Esophagus muscularis mucosa (tissue), 4 donors: ENCODE measurements around the gene MICAL3. TPM values are rescaled to one million over a fixed set of nuclear protein-coding genes. Genes with fewer than 3 reads are reported as not detected.

Experiments used
- DNase-seq: peaks from one replicate; pipeline ENCODE4 v3.0.0-alpha.2; 2017; ENCODE audit errors: extremely low spot score
- H3K27ac ChIP-seq, 4 donors: fragments of 200-600 bp; sonication (generic); replicated peaks in 1 of 4; 1 replicate in 3 of 4; 2 replicates in 1 of 4; pipeline ENCODE4 v1.5.1; 2016 to 2019; ENCODE audit warnings: mild to moderate bottlenecking in 1 of 4
- H3K27me3 ChIP-seq, 4 donors: fragments of 200-600 bp; sonication (generic); one replicate each; pipeline versions ENCODE4 v1.5.1 to v1.6.0; 2016 to 2019
- H3K36me3 ChIP-seq, 4 donors: fragments of 200-600 bp; sonication (generic); one replicate each; pipeline ENCODE4 v1.5.1; 2016 to 2019
- H3K4me1 ChIP-seq, 4 donors: fragments of 200-600 bp; sonication (generic); one replicate each; pipeline ENCODE4 v1.5.1; 2016 to 2019
- H3K4me3 ChIP-seq, 4 donors: fragments of 200-600 bp; sonication (generic); 1 replicate in 2 of 4; 2 replicates in 2 of 4; pipeline ENCODE4 v1.5.1; 2016 to 2019; ENCODE audit warnings: mild to moderate bottlenecking in 4 of 4, moderate library complexity in 1 of 4
- H3K9me3 ChIP-seq, 4 donors: fragments of 200-600 bp; sonication (generic); 1 replicate in 3 of 4; 2 replicates in 1 of 4; pipeline ENCODE4 v1.5.1; 2016 to 2019
- EP300 ChIP-seq: sonication (generic); formaldehyde crosslinking; IDR thresholded peaks from one replicate; pipeline ENCODE4 v1.6.1; 2017; ENCODE audit warnings: antibody characterized with exemption
- POLR2A ChIP-seq: fragments of 450-650 bp; IDR thresholded peaks from one replicate; pipeline ENCODE4 v1.6.1; 2017; ENCODE audit warnings: antibody characterized with exemption, moderate library complexity, mild to moderate bottlenecking, low read depth
- POLR2AphosphoS5 ChIP-seq, 2 donors: sonication (generic); formaldehyde crosslinking; IDR thresholded peaks; one replicate each; pipeline ENCODE4 v1.6.1; 2017; ENCODE audit warnings: antibody characterized with exemption in 2 of 2
- WGBS: methylation state at CpG from one replicate; pipeline ENCODE4 v1.1.5; 2018; 5-methylcytosine and 5-hydroxymethylcytosine counted together
- intact Hi-C: fragments of 100-400 bp; cut with DNase I; formaldehyde crosslinking; loops from one replicate; pipeline ENCODE4 v1.15.1; 2023
- total RNA-seq, 4 donors: library from RNA; depleted of rRNA; stranded (reverse); fragments of >200 nt; gene quantifications; one replicate each; pipeline versions ENCODE4 v1.1.0 to v1.2.1, GENCODE V29; 2016
- TF ChIP-seq, protein P1 (sequence below), 3 experiments: fragments of 200-600 bp in 2 of 3; fragments of 450-650 bp in 1 of 3; sonication (generic) in 2 of 3; IDR thresholded peaks; one replicate each; pipeline ENCODE4 v1.5.1; 2017 to 2019; ENCODE audit warnings: antibody characterized with exemption in 3 of 3, mild to moderate bottlenecking in 2 of 3, moderate library complexity in 1 of 3

Gene MICAL3
- total RNA-seq, 4 donors from 2014 or later: 35.1 to 91.8 (median 67.8) TPM

DNA sequence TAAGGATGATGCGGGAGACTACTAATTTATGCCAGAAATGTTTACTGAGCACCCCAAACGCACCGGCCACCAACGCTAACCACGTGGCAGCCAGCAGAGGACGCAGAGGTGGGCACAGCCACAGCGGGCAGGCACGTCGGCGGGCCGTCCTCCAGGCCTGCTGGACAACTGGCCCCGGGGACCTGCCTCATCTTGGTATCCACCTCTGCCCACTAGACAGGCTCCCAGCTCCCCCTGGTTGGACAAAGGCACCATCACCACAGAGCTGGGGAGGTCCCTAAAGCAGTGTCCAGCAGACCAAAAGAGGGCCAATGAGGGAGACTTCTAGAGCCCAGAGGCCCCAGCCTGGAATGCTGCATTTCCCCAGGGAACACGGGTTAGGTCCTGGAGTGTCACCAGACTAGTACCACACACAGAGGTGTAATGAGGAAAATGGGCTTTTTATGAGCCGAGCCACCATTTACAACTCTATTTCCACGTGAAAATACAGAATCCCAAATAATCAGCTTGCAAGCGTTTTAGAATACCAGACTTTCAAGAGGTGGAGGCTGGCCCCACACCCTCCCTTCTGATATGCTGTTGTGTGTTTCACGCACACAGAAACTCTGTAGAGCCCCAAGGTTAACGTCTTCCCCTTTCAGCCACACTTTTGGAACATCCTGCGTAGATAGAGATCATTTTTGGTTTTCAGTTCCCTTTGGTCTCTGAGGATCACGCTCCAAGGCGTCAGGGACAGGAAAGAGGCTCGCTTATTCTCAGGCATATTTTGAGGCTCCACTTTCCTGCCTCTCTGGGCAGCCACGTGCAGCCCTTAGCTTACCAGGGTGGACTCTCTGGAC lies 226.4 kb downstream of the MICAL3 start:
- H3K4me1 ChIP-seq: no peaks in the 10 kb centered on the region
- DNase-seq: no peak
- H3K9me3 ChIP-seq: no peaks in the 10 kb centered on the region
- WGBS: 84% methylated on average over 19 of the region's 23 CpGs
- no peak for TF ChIP-seq EP300
- TF ChIP-seq POLR2AphosphoS5 (IDR thresholded peaks at IDR 0.05): no peak
- TF ChIP-seq POLR2A: no peak
- TF ChIP-seq, protein P1, sequence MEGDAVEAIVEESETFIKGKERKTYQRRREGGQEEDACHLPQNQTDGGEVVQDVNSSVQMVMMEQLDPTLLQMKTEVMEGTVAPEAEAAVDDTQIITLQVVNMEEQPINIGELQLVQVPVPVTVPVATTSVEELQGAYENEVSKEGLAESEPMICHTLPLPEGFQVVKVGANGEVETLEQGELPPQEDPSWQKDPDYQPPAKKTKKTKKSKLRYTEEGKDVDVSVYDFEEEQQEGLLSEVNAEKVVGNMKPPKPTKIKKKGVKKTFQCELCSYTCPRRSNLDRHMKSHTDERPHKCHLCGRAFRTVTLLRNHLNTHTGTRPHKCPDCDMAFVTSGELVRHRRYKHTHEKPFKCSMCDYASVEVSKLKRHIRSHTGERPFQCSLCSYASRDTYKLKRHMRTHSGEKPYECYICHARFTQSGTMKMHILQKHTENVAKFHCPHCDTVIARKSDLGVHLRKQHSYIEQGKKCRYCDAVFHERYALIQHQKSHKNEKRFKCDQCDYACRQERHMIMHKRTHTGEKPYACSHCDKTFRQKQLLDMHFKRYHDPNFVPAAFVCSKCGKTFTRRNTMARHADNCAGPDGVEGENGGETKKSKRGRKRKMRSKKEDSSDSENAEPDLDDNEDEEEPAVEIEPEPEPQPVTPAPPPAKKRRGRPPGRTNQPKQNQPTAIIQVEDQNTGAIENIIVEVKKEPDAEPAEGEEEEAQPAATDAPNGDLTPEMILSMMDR (IDR thresholded peaks at IDR 0.05): no peak
- no peak overlapping the region for H3K27ac ChIP-seq
- intact Hi-C loops: no loop called here
- H3K4me3 ChIP-seq: no peak overlapping the region
- H3K36me3 ChIP-seq: peaks cover 5 to 57% (median 24%) of the 10 kb centered on the region in 4 donors
- no peaks in the 10 kb centered on the region for H3K27me3 ChIP-seq

DNA sequence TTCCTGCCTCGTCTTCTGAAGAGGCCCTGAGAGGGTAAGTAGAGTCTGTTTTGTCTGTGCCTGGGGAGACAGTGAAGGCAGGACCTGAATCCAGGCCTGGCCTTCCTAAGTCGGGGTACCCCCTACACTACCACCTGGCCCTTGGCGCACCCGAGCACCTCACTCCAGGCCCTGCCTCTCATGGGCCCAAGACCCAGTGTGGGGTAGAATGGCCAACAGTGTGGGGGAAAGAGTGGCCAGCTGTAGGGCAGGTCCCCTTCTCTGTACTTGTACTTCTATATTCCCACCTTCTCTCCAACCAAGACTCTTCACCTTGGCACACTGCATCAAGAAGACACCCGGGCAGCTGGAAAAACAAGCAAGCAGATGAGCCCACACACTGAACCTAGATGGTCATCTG lies 227.7 kb downstream of the MICAL3 start:
- no peak overlapping the region for H3K4me3 ChIP-seq
- WGBS: 90% methylated on average over 4 of the region's 5 CpGs
- peaks cover 5 to 61% (median 28%) of the 10 kb centered on the region in 4 donors for H3K36me3 ChIP-seq
- no peak overlapping the region for H3K27ac ChIP-seq
- no peaks in the 10 kb centered on the region for H3K27me3 ChIP-seq
- no peak for DNase-seq
- TF ChIP-seq POLR2AphosphoS5 (IDR thresholded peaks at IDR 0.05): no peak
- TF ChIP-seq, protein P1 (IDR thresholded peaks at IDR 0.05): no peak
- TF ChIP-seq POLR2A: no peak
- no peak for TF ChIP-seq EP300
- no peaks in the 10 kb centered on the region for H3K9me3 ChIP-seq
- H3K4me1 ChIP-seq: no peaks in the 10 kb centered on the region
- intact Hi-C loops: no loop called here

DNA sequence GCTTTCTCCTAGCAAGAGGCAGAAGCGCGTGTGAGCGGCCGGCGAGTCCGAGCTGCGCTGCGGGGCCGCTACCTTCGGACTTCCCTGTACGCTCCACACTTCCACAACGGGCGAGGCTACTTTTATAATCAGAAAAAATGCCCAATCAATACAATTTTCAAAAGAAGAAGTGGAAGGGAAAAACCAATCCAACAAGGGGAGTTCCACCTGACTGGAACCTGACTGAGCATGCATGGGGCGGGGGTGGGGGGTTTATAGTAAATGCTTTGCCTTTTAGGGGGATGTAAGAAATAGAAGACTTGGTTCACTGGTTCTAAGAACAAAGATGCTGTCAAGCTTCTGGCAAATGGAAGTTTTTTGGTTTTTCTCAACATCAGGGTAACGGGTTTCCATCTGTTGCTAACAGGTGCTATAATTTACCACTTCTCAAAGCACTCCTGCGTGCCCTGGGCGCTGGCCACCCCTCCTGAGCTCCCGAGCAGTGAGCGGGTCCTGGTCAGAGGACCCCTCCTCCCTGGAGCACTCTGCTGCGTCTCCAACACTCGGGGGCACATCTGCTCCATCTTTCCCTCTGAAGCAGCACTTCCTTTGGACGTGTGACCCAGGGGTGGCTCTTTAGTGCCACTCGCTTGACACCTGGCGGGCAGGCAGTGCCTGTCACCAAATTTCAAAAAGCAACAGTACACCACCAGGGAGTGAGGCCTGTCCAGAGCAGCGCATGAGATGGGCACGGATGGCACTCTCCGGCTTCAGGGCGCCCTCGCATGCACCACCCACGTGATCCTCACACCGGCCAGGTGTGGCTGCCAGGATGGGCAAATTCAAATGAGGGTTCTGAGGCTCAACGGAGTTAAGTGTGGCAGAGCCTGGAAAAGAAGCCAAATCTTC lies 228.5 kb downstream of the MICAL3 start:
- H3K36me3 ChIP-seq: peaks cover 8 to 68% (median 34%) of the 10 kb centered on the region in 4 donors
- H3K4me3 ChIP-seq: no peak overlapping the region
- H3K27me3 ChIP-seq: no peaks in the 10 kb centered on the region
- intact Hi-C loops: no loop called here
- no peaks in the 10 kb centered on the region for H3K4me1 ChIP-seq
- no peaks in the 10 kb centered on the region for H3K9me3 ChIP-seq
- no peak overlapping the region for H3K27ac ChIP-seq
- DNase-seq: no peak
- 91% methylated on average over 26 of the region's 32 CpGs for WGBS
- TF ChIP-seq EP300: no peak

GRCh38 chr22:17794726-17795542 lies 229.4 kb downstream of the MICAL3 start:
- Histone ChIP-seq H3K4me3 (no peak overlapping the region), H3K36me3 (peaks cover 17 to 78% (median 44%) of the 10 kb centered on the region in 4 donors), H3K9me3 (no peaks in the 10 kb centered on the region), H3K27ac (no peak overlapping the region), H3K27me3 (no peaks in the 10 kb centered on the region), H3K4me1 (no peaks in the 10 kb centered on the region)
- intact Hi-C loops: no loop called here
- TF ChIP-seq, protein P1 (IDR thresholded peaks at IDR 0.05): no peak
- TF ChIP-seq POLR2A: no peak
- TF ChIP-seq POLR2AphosphoS5 (IDR thresholded peaks at IDR 0.05): no peak
- TF ChIP-seq EP300: no peak
- WGBS: 81% methylated on average over 25 of the region's 25 CpGs
- no peak for DNase-seq
